Endothelial cell (in vitro differentiated cells): Measurements from ENCODE around the gene FTSJ1. TPM values are rescaled to one million over a fixed set of nuclear protein-coding genes. Genes with fewer than 3 reads are reported as not detected.
A peak's percentile ranks its signal among the peaks of the same experiment; 100 is the strongest.
"Not testable (repeated sequence)": the region's sequence is repeated elsewhere in the genome, so short reads cannot be mapped to it uniquely, and the experiment has no call there.

Source experiments
- DNase-seq: peaks from one replicate; pipeline ENCODE4 v3.0.0; 2021; ENCODE audit warnings: low spot score
- H3K27ac Mint-ChIP-seq: one replicate; pipeline ENCODE4 v1.8.0; 2021; ENCODE audit warnings: mixed read lengths, inconsistent platforms; ENCODE audit not compliant: unreplicated experiment
- H3K27me3 Mint-ChIP-seq: one replicate; pipeline ENCODE4 v1.8.0; 2021; ENCODE audit warnings: mild to moderate bottlenecking, moderate library complexity, mixed read lengths, inconsistent platforms; ENCODE audit not compliant: unreplicated experiment
- H3K36me3 Mint-ChIP-seq: one replicate; pipeline ENCODE4 v1.8.0; 2021; ENCODE audit warnings: mild to moderate bottlenecking, low read depth, mixed read lengths, inconsistent platforms; ENCODE audit not compliant: unreplicated experiment
- H3K4me1 Mint-ChIP-seq: one replicate; pipeline ENCODE4 v1.8.0; 2021; ENCODE audit warnings: mild to moderate bottlenecking, mixed read lengths, inconsistent platforms; ENCODE audit not compliant: unreplicated experiment
- H3K4me3 Mint-ChIP-seq: one replicate; pipeline ENCODE4 v1.8.0; 2021; ENCODE audit warnings: mild to moderate bottlenecking, mixed read lengths, inconsistent platforms; ENCODE audit not compliant: unreplicated experiment
- H3K9me3 Mint-ChIP-seq: one replicate; pipeline ENCODE4 v1.8.0; 2021; ENCODE audit warnings: mixed read lengths, inconsistent platforms; ENCODE audit not compliant: unreplicated experiment
- CTCF ChIP-seq: fragments of 200-600 bp; sonication (generic); IDR thresholded peaks from one replicate; pipeline ENCODE4 v1.5.0; 2021; ENCODE audit warnings: antibody characterized with exemption; ENCODE audit not compliant: unreplicated experiment
- long read RNA-seq: library from polyadenylated mRNA; unstranded; transcript quantifications from one replicate; pipeline ENCODE4 v2.0.0, GENCODE V29; 2020; ENCODE audit not compliant: unreplicated experiment
- total RNA-seq: library from RNA; stranded (reverse); fragmentation: NEBNext Ultra II Directional; extraction: Animal tissue kit (Norgen Biotek cat#: 25700); gene quantifications from one replicate; pipeline ENCODE4 v1.2.1, GENCODE V29; 2021; ENCODE audit not compliant: unreplicated experiment

Gene FTSJ1
- 38.4 TPM for total RNA-seq
- long read RNA-seq, transcript FTSJ1-202 (13 exons, 1,892 nt) = major isoform, 13 of 38 reads
- long read RNA-seq, partial matches to known transcripts = 11 of 38 reads
- long read RNA-seq, other reads (novel, unspliced or antisense) = 14 of 38 reads

GRCh38 chrX:48475774-48476577 lies at the start of gene FTSJ1:
FTSJ1 (plus strand) TSS chrX:48476199; CDS start chrX:48478048, 1,849 bp downstream.
- peak; percentile 65 for DNase-seq
- TF ChIP-seq CTCF = no peak
- H3K4me1 Mint-ChIP-seq = peaks cover 35% of the 10 kb centered on the region
- peak within 1 kb of the TSS; percentile 95 for H3K4me3 Mint-ChIP-seq
- H3K27me3 Mint-ChIP-seq = peaks cover 7% of the 10 kb centered on the region
- H3K36me3 Mint-ChIP-seq = peaks cover 22% of the 10 kb centered on the region
- H3K9me3 Mint-ChIP-seq = no peaks in the 10 kb centered on the region
- peak within 1 kb of the TSS; percentile 81 for H3K27ac Mint-ChIP-seq

- H3K36me3 Mint-ChIP-seq, H3K4me1 Mint-ChIP-seq: not testable (repeated sequence)
Observed at GRCh38 chrX:48427027-48427716, 48.8 kb upstream of the FTSJ1 start.

GRCh38 chrX:48429606-48430005 lies 46.4 kb upstream of the FTSJ1 start:
- not testable (repeated sequence) for H3K27me3 Mint-ChIP-seq, H3K9me3 Mint-ChIP-seq, H3K27ac Mint-ChIP-seq, H3K4me3 Mint-ChIP-seq, H3K36me3 Mint-ChIP-seq, DNase-seq, H3K4me1 Mint-ChIP-seq

More at GRCh38 chrX:48427027-48427716, 48.8 kb upstream of the FTSJ1 start:
- not testable (repeated sequence) for H3K27me3 Mint-ChIP-seq, H3K9me3 Mint-ChIP-seq, H3K4me3 Mint-ChIP-seq, DNase-seq, H3K27ac Mint-ChIP-seq

- H3K36me3 Mint-ChIP-seq, H3K27ac Mint-ChIP-seq, DNase-seq, H3K9me3 Mint-ChIP-seq, H3K4me3 Mint-ChIP-seq, H3K4me1 Mint-ChIP-seq, H3K27me3 Mint-ChIP-seq: not testable (repeated sequence)
Observed at GRCh38 chrX:48430166-48430565, 45.8 kb upstream of the FTSJ1 start.

GRCh38 chrX:48433713-48434112 lies 42.3 kb upstream of the FTSJ1 start:
- H3K4me1 Mint-ChIP-seq, H3K9me3 Mint-ChIP-seq, H3K36me3 Mint-ChIP-seq, H3K27me3 Mint-ChIP-seq, DNase-seq, H3K4me3 Mint-ChIP-seq, H3K27ac Mint-ChIP-seq: not testable (repeated sequence)

- not testable (repeated sequence) for H3K36me3 Mint-ChIP-seq, H3K27me3 Mint-ChIP-seq, DNase-seq, H3K4me3 Mint-ChIP-seq, H3K27ac Mint-ChIP-seq, H3K9me3 Mint-ChIP-seq, H3K4me1 Mint-ChIP-seq
Observed at GRCh38 chrX:48447201-48447600, 28.8 kb upstream of the FTSJ1 start.

- Mint-ChIP-seq H3K27me3 (peaks cover 1% of the 10 kb centered on the region), H3K9me3 (no peaks in the 10 kb centered on the region), H3K36me3 (no peaks in the 10 kb centered on the region), H3K4me1 (no peaks in the 10 kb centered on the region), H3K27ac (no peak overlapping the region), H3K4me3 (no peak overlapping the region)
- DNase-seq = no peak
- no peak for TF ChIP-seq CTCF
Observed at GRCh38 chrX:48450076-48450475, 25.9 kb upstream of the FTSJ1 start.
